AG04449 (cell line): ENCODE results near the gene DDX56.

Source experiments
- CTCF ChIA-PET: fragments of 350-600 bp; formaldehyde crosslinking; extraction: SDS; loops from one replicate; lab custom pipeline; 2021; ENCODE audit warnings: antibody characterized with exemption; lab: Yijun Ruan, JAX
- POLR2A ChIA-PET: fragments of 400-600, 350-600 bp; formaldehyde crosslinking; extraction: SDS; loops from one replicate; lab custom pipeline; 2020; ENCODE audit warnings: antibody characterized with exemption, inconsistent platforms; lab: Yijun Ruan, JAX
- DNase-seq: peaks from one replicate; pipeline ENCODE4 v3.0.0-alpha.2; 2010; ENCODE audit warnings: low read depth, low spot score
- H3K4me3 ChIP-seq: 2 replicates; pipeline ENCODE4 v1.5.1; 2011; ENCODE audit warnings: low read depth, mild to moderate bottlenecking, control low read depth, low read length
- CTCF ChIP-seq: IDR thresholded peaks from one replicate; pipeline ENCODE4 v1.5.1; 2011; ENCODE audit warnings: mild to moderate bottlenecking, moderate library complexity, low read length, control low read depth, inconsistent platforms; ENCODE audit not compliant: insufficient read depth; ENCODE audit errors: missing control alignments

Gene DDX56

GRCh38 chr7:44540592-44541027, 33.1 kb downstream of the DDX56 start:
- CTCF ChIA-PET: no interaction called here

GRCh38 chr7:44539669-44540506, 33.8 kb downstream of the DDX56 start:
- no peak for DNase-seq
- CTCF ChIA-PET: interaction anchor here (0.7 kb wide), 1 partner anchor 26 kb away, joined by 3 read pairs; no protein-coding TSS in a partner anchor
- no peak overlapping the region for H3K4me3 ChIP-seq
- no peak for TF ChIP-seq CTCF
- POLR2A ChIA-PET: no interaction called here

More at GRCh38 chr7:44540592-44541027, 33.1 kb downstream of the DDX56 start:
- POLR2A ChIA-PET: no interaction called here
- no peak for TF ChIP-seq CTCF
- DNase-seq: no peak
- no peak overlapping the region for H3K4me3 ChIP-seq

- CTCF ChIA-PET: no interaction called here
- H3K4me3 ChIP-seq: no peak overlapping the region
- POLR2A ChIA-PET: no interaction called here
- no peak for DNase-seq
- no peak for TF ChIP-seq CTCF
These were observed 34.7 kb downstream of the DDX56 start for GRCh38 chr7:44538798-44539668.

- no peak overlapping the region for H3K4me3 ChIP-seq
- ChIA-PET CTCF (interaction anchor here (1.0 to 1.9 kb wide), 2 partner anchors 23 to 27 kb away, joined by 3 to 7 read pairs; no protein-coding TSS in a partner anchor), POLR2A (no interaction called here)
- no peak for DNase-seq
- TF ChIP-seq CTCF: no peak
These were observed 35.5 kb downstream of the DDX56 start for GRCh38 chr7:44538093-44538797.

GRCh38 chr7:44537442-44537841, 36.3 kb downstream of the DDX56 start:
- CTCF ChIA-PET: interaction anchor here (1.0 to 1.9 kb wide), 2 partner anchors 22 to 28 kb away, joined by 3 to 7 read pairs; no protein-coding TSS in a partner anchor

More at GRCh38 chr7:44537442-44537841, 36.3 kb downstream of the DDX56 start:
- no peak for DNase-seq
- TF ChIP-seq CTCF: no peak
- no peak overlapping the region for H3K4me3 ChIP-seq
- POLR2A ChIA-PET: no interaction called here
